Kasumi-1 (cell line): Measurements from ENCODE around the gene ARHGEF37.

Experiments used
- DNase-seq, 2 experiments: peaks; one replicate each; lab custom pipeline; 2025; lab: John Stamatoyannopoulos, UW

The ARHGEF37 gene

DNA sequence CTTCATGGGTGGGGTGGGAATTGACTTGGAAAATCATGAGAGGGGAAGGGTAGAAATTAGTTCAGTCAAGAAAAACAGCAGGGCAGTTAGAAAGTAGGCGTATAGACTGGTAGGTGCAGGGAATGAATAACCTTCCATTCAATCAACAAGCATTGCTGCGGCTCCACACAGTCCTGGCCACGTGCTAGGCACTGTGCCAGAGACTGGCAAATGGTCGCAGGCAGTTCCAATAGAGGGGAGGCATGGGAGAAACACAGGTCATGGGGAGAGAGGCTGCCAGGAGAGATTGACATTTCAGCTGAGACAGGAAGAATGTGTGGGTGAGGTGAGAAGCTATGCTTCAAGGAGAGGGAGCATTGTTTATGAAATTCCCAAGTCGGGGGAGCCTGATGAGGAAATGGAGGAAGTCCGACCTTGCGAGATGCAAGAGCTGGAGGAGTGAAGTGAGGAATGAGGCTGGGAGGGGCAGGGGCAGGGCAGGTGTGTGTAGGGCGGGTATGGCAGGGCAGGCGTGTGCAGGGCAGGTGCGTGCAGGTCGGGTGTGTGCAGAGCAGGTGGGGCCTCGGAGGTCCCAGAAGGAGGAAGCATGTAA lies 94.4 kb downstream of the ARHGEF37 start:
- no peak for DNase-seq

GRCh38 chr5:149677731-149678130 lies 96.4 kb downstream of the ARHGEF37 start:
- no peak for DNase-seq

DNA sequence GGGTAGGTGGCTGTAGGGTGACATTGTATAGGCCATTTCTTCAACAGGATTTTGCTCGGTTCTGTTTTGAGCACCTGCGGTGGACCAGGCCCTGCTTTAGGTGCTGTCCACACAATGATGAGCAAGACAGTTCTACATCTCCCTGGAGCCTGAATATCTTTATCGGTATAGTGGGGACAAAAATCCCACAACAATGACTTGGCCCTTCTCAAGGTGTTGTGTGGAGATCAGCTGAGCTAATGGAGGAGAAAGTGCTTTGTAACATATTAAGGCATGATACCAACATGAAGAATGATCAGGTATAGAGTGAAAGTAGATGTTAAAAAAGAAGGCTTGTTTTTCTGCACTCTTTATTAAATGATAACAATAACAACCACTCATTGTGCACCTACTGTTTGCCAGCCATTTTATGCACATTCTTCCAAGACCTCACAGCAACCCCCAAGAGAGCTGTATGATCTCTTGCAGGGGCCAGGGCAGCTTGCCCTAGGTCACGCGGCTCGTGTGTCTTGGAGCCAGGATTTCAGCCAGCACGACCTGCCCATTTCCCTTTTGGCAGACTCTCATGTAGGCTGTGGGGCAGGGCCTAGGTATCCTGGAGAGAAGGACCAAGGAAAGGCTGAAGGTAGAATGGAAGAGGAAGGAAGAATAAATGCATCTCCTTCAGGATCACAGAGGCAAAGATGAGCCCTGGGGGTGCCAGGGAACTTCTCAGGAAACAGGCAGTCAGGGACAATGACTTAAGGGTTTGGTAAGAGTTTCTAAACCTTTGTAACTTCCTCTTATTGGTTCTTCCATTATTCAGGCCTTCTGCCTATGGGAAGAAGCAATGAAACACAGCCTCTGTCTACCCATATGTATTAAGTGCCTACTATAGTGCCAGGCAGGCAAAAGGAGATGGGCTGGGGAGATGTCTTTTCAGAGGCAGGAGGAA lies 98.8 kb downstream of the ARHGEF37 start:
- DNase-seq, result peak; percentile 83 to 90

DNA sequence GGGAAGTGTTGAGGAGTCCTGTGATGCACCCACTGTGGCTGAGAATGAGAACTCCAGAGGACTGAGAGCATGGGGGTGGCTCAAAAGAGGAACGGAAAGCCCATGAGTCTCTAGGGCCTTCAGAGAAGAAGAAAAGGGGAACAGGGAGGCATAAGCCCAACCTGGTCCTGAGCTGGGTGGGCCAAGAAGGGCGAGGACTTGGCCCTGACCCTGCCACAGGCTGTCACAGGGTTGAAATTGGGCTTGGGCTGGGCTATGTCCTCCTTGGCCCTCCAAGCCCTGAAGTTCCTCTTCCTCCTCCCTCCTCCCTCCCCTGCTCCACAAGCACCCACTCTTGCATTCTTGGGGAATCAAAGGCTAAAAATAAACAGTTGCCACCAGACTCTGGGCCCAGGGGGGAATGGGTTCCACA lies 99.5 kb downstream of the ARHGEF37 start:
- DNase-seq, result peak; percentile 83 to 90

GRCh38 chr5:149681252-149681651 lies 100.0 kb downstream of the ARHGEF37 start:
- DNase-seq, result no peak

GRCh38 chr5:149681922-149682321 lies 100.6 kb downstream of the ARHGEF37 start:
- no peak for DNase-seq

DNA sequence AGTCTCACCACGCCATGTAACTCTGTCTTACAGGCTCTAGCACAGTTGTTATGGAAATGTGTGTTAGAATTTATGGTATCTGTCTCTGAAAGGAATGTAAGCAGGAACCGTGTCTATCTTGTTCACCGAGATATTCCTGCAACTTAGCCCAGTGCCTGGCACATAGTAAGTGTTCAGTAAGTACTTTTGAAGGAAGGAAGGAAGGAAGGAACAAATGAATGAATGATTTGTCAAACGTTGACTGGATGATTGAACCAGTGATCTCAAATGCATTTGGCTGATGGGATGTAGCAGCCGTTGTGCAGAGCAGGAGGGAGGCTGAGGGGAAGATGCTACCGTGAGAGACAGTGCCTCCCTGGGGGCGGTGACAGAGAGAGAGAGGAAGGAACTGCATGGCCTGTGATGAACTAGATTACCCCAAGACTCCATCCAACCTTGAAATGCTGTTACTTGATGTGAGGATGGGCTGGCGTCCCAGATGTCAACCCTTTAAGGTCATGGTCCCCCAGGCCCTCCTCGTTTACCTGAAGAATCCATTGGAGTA lies 101.3 kb downstream of the ARHGEF37 start:
- no peak for DNase-seq

- DNase-seq, result no peak
Measured at GRCh38 chr5:149683964-149684363, 102.7 kb downstream of the ARHGEF37 start.

DNA sequence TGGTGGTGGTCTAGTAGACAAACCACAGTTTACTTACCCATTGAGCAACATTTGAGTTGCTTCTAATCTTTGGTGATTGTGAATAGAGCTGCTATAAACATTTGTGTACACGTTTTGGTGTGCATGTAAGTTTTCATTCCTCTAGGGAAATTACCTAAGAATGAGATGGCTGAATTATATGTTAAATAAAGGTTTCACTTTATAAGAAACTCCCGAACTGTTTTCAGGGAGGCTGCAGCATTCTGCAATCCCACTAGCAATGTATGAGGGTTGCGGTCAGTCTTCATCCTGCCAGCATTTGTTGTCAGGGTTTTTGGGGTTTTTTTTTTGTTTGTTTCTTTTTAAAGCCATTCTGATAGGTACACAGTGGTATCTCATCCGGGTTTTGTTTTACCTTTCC lies 103.1 kb downstream of the ARHGEF37 start:
- DNase-seq, result no peak
